Epithelial cell of esophagus (primary cell): ENCODE measurements around the gene ACTR3.

Experiments
- DNase-seq: peaks from one replicate; pipeline ENCODE4 v3.0.0; 2010; ENCODE audit warnings: low read depth
- H3K4me3 ChIP-seq: 2 replicates; pipeline ENCODE4 v1.5.1; 2011; ENCODE audit warnings: mild to moderate bottlenecking, low read length, control low read depth
- CTCF ChIP-seq: IDR thresholded peaks from 2 replicates; pipeline ENCODE4 v1.5.1; 2011; ENCODE audit warnings: low read depth, mild to moderate bottlenecking, low read length, control low read depth, inconsistent platforms; ENCODE audit not compliant: insufficient read depth; ENCODE audit errors: missing control alignments

Gene ACTR3

GRCh38 chr2:113895819-113896563 is 6.1 kb downstream of the ACTR3 start:
- no peak overlapping the region for H3K4me3 ChIP-seq
- no peak for TF ChIP-seq CTCF
- DNase-seq: no peak

DNA sequence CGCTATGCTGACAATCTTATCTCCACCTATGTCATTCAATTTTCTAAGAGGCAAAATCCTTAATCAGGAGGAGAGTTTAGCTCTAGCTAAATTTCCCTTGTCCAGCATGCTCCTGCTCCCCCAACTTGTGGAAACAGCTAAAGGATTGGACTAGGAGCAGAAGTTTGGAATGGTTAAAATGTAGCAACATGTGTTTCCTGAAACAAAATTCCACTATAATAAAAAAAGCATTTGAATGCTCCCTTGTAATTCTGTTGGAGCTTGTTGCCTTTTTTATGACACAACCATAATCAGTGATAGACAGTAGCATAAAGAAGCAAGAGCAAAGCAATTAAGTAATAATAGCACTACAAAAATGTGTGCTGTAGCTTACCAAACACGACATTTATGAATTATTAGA is 6.9 kb downstream of the ACTR3 start:
- H3K4me3 ChIP-seq: no peak overlapping the region
- TF ChIP-seq CTCF: no peak
- DNase-seq: no peak

DNA sequence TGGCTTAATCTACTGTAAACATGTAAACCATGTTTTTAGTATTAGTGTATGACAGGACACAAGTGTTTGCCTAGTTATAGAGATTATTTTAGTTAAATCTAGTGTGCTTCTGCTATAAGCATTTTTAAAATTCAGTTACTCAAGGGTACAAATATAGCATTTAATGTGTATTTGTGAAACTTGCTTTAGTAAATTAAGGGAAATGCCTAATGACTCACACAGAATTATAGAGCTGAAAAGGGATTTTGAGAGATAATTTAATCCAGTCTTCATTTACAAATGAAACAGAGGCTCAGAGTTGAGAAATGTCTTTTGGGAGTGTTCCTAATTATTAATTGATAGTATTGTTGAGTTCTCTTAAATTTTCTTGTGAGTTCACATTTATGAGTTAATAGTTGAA is 8.2 kb downstream of the ACTR3 start:
- no peak for DNase-seq
- H3K4me3 ChIP-seq: no peak overlapping the region
- no peak for TF ChIP-seq CTCF

DNA sequence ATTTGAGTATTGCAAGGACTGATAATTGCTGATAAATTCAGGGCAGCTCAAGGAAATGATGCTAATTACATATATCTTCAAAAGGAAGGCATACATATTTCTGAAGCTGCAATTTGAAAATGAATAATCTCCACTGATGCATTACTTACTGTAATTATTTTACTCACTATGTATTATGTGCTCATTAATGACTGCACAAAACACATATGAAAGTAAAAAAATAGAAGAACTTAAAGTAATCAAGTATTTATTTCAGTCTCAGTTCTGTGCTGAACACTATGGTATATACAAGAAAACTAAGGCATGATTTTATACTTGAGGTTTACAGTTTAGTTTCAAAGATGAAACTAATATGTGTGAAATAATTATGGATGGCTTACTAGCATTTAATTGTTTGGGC is 9.3 kb downstream of the ACTR3 start:
- no peak for DNase-seq
- no peak overlapping the region for H3K4me3 ChIP-seq
- no peak for TF ChIP-seq CTCF

GRCh38 chr2:113901943-113902342 is 12.1 kb downstream of the ACTR3 start:
- H3K4me3 ChIP-seq: no peak overlapping the region
- no peak for DNase-seq
- no peak for TF ChIP-seq CTCF

DNA sequence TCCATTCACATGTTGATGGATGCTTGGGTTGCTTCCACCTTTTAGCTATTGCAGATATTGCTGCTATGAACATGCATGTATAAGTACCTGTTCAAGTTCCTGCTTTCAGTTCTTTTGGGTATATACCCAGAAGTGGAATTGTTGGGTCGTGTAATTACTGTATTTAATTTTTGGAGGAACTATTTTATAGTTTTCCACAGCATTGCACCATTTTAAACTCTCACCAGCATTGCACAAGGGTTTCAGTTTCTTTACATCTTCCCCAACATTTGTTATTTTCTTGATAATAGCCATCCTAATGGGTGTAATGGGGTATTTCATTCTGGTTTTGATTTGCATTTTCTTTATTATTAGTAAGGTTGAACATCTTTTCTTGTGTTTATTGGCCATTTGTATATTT is 16.0 kb downstream of the ACTR3 start:
- no peak overlapping the region for H3K4me3 ChIP-seq
- TF ChIP-seq CTCF: no peak
- no peak for DNase-seq

DNA sequence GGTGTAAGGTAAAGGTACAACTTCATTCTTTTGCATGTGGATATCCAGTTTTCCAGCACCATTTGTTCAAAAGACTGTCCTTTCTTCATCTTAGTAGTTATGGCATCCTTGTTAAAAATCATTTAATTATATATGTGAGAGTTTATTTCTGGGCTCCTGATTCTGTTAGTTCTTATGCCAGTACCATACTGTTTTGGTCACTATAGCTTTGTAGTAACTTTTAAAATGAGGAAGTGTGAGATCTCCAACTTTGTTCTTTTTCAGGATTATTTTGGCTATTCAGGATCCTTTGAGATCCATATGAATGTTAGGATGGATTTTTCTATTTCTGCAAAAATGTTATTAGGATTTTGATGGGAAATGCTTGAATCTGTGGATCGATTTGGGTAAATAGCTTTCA is 16.8 kb downstream of the ACTR3 start:
- DNase-seq: no peak
- TF ChIP-seq CTCF: no peak
- no peak overlapping the region for H3K4me3 ChIP-seq
